ENCODE data around the gene STPG2. TPM values are rescaled to one million over a fixed set of nuclear protein-coding genes. Genes with fewer than 3 reads are reported as not detected.

Gene STPG2
- total RNA-seq, 4 donors from 2014 or later: 0.90 to 2.4 (median 1.5) TPM

- no peaks in the 10 kb centered on the region for H3K36me3 ChIP-seq
- no peak for TF ChIP-seq CTCF (IDR thresholded peaks at IDR 0.05)
- TF ChIP-seq EP300 (IDR thresholded peaks at IDR 0.05): no peak
- no peak for TF ChIP-seq POLR2A (IDR thresholded peaks at IDR 0.05)
- H3K9me3 ChIP-seq: no peaks in the 10 kb centered on the region
- no peak for DNase-seq (ENCODE audit: low spot score in 2 of 2)
- H3K27me3 ChIP-seq: no peaks in the 10 kb centered on the region
- no peak overlapping the region for H3K4me3 ChIP-seq
- WGBS, 2 donors: 96 to 98% methylated on average over 2 of the region's 2 CpGs
- H3K4me1 ChIP-seq: no peaks in the 10 kb centered on the region
- no peak overlapping the region for H3K27ac ChIP-seq
These were observed 383.5 kb downstream of the STPG2 start for GRCh38 chr4:97759785-97760184.

DNA sequence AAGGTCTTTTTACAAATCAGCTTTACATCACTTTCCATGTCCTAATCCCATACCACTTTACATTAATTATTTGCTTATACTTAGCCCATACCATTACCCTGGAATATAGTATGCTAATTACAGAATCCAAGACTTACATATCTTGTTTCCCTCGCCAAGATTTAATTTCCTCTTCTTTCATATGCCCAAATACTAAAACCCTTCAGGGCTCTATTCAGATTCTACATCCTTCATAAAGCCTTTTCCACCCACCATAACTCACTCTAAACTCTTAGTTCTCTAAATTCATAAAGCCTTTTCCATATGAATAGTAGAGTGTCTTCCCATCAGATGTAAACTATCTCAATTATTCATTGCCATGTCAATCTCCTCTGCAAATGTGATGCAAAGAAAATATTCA is 390.7 kb downstream of the STPG2 start:
- H3K4me3 ChIP-seq: no peak overlapping the region
- TF ChIP-seq POLR2A (IDR thresholded peaks at IDR 0.05) (no peak), CTCF (IDR thresholded peaks at IDR 0.05) (no peak)
- 75 to 81% methylated on average over 1 of the region's 1 CpG for WGBS, 2 donors
- H3K36me3 ChIP-seq: no peaks in the 10 kb centered on the region
- H3K9me3 ChIP-seq: no peaks in the 10 kb centered on the region
- DNase-seq (ENCODE audit: low spot score in 2 of 2): no peak
- H3K4me1 ChIP-seq: no peaks in the 10 kb centered on the region
- no peak overlapping the region for H3K27ac ChIP-seq
- no peaks in the 10 kb centered on the region for H3K27me3 ChIP-seq

DNA sequence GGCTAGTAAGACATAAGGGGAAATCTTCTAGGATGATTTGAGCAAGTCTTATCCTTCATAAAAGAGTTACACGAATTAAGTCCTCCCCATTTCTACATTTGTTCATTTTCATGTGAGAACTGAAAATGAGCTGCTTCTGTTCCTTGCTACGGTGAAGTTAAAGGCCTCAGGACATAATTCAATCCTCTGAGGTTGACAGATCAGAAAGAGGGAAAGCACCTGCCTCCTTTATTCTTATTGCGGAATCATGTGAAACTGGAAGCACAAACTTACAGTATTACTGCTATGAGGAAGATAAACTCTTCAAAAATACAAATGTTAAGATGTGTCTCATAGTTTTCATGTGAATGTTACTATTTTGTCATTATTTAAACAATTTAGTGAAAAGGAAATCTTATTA is 395.3 kb downstream of the STPG2 start:
- 82 to 83% methylated on average over 3 of the region's 3 CpGs for WGBS, 2 donors
- no peak for TF ChIP-seq EP300 (IDR thresholded peaks at IDR 0.05)
- TF ChIP-seq CTCF (IDR thresholded peaks at IDR 0.05): no peak
- no peak for TF ChIP-seq POLR2A (IDR thresholded peaks at IDR 0.05)

GRCh38 chr4:97720869-97721432 is 422.3 kb downstream of the STPG2 start:
- peak in 1 of 2 donors; percentile 11 for DNase-seq (ENCODE audit: low spot score in 2 of 2)

More for the DNA sequence above, 395.3 kb downstream of the STPG2 start:
- Histone ChIP-seq H3K27me3 (no peaks in the 10 kb centered on the region), H3K4me3 (no peak overlapping the region), H3K36me3 (no peaks in the 10 kb centered on the region), H3K27ac (no peak overlapping the region), H3K4me1 (no peaks in the 10 kb centered on the region), H3K9me3 (no peaks in the 10 kb centered on the region)
- no peak for DNase-seq (ENCODE audit: low spot score in 2 of 2)

More at GRCh38 chr4:97720869-97721432, 422.3 kb downstream of the STPG2 start:
- 4 to 8% methylated on average over 4 of the region's 4 CpGs for WGBS, 2 donors
- Histone ChIP-seq H3K36me3 (no peaks in the 10 kb centered on the region), H3K9me3 (no peaks in the 10 kb centered on the region), H3K4me3 (no peak overlapping the region), H3K4me1 (peaks cover 0 to 5% (median 0%) of the 10 kb centered on the region in 4 donors), H3K27ac (no peak overlapping the region), H3K27me3 (no peaks in the 10 kb centered on the region)
- TF ChIP-seq CTCF (IDR thresholded peaks at IDR 0.05): peak in 3 of 5 experiments; percentile 2 to 20 (median 4)
- TF ChIP-seq EP300 (IDR thresholded peaks at IDR 0.05): no peak
